Stimulated activated naive CD4-positive, alpha-beta T cell treated with Interleukin-2 at 50 U/mL for 16 hours (primary cell): ENCODE measurements around the gene SCAMP2.
A peak's percentile ranks its signal among the peaks of the same experiment; 100 is the strongest.

Experiments
- DNase-seq: peaks from one replicate; lab custom pipeline; 2025; lab: John Stamatoyannopoulos, UW

Gene SCAMP2

GRCh38 chr15:74857671-74858368, 15.3 kb downstream of the SCAMP2 start:
- DNase-seq, result no peak

GRCh38 chr15:74857082-74857655, 16.0 kb downstream of the SCAMP2 start:
- no peak for DNase-seq

- no peak for DNase-seq
Observed at GRCh38 chr15:74856537-74856936, 16.6 kb downstream of the SCAMP2 start.

- DNase-seq, result no peak
Observed at GRCh38 chr15:74855857-74856256, 17.3 kb downstream of the SCAMP2 start.

GRCh38 chr15:74854453-74855022, 18.6 kb downstream of the SCAMP2 start:
- DNase-seq, result no peak

- no peak for DNase-seq
Observed at GRCh38 chr15:74851960-74852359, 21.2 kb downstream of the SCAMP2 start.

GRCh38 chr15:74850393-74850792, 22.8 kb downstream of the SCAMP2 start:
- DNase-seq, result no peak

GRCh38 chr15:74847432-74847831, 25.7 kb downstream of the SCAMP2 start:
- DNase-seq, result no peak

GRCh38 chr15:74845581-74845980, 27.6 kb downstream of the SCAMP2 start:
- DNase-seq, result no peak

GRCh38 chr15:74845208-74845568, 28.0 kb downstream of the SCAMP2 start:
- DNase-seq, result peak; percentile 57

- no peak for DNase-seq
Observed at GRCh38 chr15:74844319-74845207, 28.6 kb downstream of the SCAMP2 start.

- DNase-seq, result no peak
Observed at GRCh38 chr15:74843891-74844299, 29.3 kb downstream of the SCAMP2 start.

- DNase-seq, result no peak
Observed at GRCh38 chr15:74843445-74843828, 29.7 kb downstream of the SCAMP2 start.

GRCh38 chr15:74842581-74843444, 30.4 kb downstream of the SCAMP2 start, which contains the start of gene ULK3:
Gene ULK3 (minus strand): TSS chr15:74843156. CDS start chr15:74843105, 51 bp downstream.
- DNase-seq, result peak; percentile 90

- DNase-seq, result no peak
Observed at GRCh38 chr15:74841891-74842373, 31.2 kb downstream of the SCAMP2 start.

GRCh38 chr15:74840851-74841775, 32.1 kb downstream of the SCAMP2 start:
- DNase-seq, result no peak

GRCh38 chr15:74839526-74840395, 33.4 kb downstream of the SCAMP2 start:
- no peak for DNase-seq

- DNase-seq, result no peak
Observed at GRCh38 chr15:74838746-74839525, 34.2 kb downstream of the SCAMP2 start.

- DNase-seq, result no peak
Observed at GRCh38 chr15:74838137-74838516, 35.0 kb downstream of the SCAMP2 start.
